CD4-positive, alpha-beta T cell treated with Interleukin-12 subunit alpha and Interleukin-12 subunit beta, for 1 hour (primary cell): ENCODE measurements around the gene SLCO2A1.

Experiments
- DNase-seq: peaks from one replicate; pipeline ENCODE4 v3.0.0-alpha.2; 2020

The SLCO2A1 gene

DNA sequence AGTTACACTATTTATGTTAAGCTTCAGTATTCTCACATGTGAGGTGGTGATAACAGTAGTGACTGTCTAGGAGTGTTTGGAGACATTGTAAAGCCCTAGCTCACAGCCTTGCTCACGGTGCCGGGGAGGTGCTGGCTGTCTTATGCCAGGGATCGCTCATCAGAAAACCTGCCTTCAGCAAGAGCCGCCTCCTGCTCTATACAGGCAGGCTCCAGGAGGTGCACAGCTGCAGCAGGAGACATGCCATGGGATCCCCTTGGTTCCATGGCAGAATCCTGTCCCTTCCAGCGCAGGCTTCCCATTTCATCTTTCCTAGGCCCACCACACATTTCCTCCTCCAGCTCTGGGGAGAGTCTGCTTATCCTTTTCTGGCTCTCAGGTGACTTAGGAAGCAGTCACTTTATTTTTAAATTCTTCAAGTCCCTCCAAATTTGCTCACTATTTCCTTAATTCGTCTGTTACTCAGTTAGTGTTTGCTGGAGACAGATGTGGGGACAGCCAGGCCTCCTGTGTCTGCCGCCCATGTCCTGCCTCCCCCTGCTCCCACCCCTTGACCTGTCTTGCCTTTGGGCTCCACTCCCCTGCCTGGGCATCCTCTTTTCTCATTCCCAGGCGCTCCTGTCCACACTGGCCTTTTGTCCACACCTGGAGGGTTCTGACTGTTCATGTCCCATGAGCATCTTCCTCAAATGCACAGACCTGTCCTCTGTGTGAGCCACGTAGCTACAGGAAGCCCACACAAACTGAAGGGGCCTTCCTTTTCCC, 31.7 kb downstream of the SLCO2A1 start:
- DNase-seq: no peak

DNA sequence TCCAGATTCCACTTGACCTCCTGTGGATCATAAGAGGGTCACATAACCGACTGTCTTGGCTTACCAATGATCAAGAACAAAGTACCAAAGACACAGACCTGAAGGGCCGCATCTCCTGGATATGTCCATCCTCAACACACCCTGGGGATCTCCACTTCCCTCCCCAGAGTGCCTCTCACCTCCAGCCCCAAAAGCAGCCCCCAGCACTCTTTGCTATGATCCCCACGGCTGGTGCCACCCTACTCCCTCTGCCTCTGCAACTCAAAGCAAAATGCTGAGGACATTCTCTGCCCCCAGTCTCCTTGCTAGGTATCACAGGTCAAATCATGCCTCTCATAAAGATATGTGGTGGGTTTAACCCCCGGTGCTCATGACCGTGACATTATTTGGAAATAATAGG, 32.7 kb downstream of the SLCO2A1 start:
- no peak for DNase-seq

DNA sequence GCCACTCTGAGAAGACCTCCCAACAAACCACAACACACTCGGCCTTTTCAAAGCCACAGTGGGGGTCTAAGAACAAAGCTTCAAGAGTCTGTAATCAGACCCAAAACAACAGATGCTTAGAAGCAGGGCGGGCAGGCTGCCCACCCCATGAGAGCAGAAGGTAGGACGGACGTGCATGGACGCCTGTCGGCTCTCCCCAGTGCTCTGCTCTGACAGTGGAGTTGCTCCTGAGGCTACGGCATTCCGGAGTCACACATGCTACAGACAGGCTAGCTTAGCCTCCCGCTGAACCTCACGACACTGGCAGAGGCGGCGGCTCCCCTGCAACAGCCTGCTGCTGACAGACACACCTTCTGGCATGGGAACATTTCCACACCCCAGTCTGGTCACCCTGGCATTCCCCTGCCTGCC, 33.5 kb downstream of the SLCO2A1 start:
- DNase-seq: no peak

DNA sequence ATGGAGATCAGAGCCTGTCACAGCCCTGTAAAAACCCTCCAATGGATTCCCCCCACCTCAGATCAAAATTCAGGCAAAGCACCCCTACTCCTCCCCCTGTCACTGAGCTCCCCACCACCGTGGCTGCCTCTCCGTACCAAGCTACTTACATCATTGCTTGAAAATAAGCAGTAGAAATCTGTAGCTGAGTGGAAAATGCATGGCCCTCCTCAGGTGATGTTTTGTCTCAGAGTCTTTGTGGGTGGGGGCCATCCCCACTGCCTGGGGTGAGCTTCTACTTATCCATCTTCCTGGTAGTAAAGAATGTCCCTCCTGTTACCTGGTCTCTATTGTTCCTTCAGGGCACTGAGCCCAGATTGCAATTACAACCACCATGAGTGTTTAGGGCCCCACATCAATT, 34.5 kb downstream of the SLCO2A1 start:
- DNase-seq: no peak

DNA sequence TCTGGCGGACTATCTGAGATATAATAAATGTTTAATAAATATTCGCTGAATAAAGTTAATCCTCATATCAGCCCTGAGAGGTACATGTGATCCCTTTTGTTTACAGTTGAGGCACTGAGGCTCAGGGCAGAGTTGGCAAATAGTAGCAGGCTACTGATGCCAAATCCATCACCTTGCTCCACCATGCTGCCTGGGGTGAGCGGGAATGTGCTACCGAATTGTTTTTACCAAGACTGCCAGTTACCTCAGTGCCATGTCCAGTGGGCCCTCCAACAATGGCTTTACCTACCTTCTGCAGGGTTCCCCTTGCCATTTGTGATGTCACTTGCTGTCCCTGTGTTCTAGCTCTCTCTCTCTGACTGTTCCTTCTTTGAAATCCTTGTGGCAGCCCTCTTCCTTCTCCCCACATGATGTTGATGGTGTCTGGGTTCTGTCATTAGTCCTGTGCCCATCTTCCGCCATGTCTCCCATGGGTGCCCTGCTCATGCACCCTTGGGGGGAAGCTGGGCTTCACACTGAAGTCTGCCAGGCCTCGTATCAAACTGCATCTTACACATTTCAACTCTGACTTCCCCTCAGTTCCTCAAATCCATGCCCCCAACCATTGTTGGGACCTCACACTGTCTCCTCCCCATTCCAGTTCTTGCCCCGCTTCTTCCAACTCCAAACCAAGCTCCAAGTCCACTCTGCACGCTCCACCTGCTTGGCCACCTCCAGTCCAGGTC, 35.4 kb downstream of the SLCO2A1 start:
- DNase-seq: no peak

DNA sequence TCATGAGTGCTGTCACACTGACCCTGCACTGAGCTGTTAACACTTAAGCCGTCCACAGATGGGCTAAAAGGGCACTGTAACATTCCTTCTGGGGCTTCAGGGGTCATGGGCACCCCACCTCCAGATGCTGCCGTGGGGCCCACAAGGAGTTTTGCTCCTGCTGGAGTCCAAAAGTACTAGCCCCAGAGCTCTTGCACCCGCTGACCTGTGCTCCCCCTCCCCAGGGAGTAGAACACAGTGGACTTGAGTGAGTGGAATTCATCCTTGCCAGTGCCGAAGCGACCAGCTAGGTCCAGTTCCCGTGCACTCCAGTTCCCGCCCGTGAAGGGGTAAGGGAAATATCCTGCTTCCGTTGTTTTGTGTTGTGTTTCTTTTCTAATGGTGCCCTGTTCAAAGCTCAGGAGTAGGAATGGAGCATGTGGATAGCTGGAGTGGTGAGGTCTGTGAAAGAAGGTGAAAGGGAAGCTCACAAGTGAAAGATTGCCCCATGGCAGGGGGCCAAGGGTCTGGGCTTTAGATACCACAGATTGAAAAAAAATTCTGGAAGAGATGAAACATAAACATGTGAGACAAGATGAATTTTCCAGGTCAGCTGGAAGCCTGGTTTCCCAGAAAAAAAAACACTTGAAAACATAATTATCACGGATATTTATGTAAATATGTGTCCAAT, 36.6 kb downstream of the SLCO2A1 start:
- no peak for DNase-seq

DNA sequence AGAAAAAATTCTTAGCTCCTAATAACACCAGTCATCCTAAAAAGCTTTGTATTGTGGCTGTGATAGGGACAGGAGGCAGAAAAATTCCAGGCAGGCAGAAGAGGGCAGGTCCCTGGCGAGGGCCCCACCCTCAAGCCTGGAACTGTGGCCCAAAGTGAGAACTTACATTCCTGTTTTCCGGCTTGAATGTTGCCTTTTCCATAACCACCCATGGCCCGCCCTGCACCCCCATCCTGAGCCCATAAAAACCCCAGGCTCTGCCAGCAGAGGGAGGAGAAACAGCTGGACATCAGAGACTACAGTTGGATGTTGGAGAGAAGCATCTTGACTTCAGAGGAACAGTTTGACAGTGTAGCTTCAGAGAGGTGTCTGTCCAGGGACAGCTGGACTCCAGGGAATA, 37.3 kb downstream of the SLCO2A1 start:
- no peak for DNase-seq

DNA sequence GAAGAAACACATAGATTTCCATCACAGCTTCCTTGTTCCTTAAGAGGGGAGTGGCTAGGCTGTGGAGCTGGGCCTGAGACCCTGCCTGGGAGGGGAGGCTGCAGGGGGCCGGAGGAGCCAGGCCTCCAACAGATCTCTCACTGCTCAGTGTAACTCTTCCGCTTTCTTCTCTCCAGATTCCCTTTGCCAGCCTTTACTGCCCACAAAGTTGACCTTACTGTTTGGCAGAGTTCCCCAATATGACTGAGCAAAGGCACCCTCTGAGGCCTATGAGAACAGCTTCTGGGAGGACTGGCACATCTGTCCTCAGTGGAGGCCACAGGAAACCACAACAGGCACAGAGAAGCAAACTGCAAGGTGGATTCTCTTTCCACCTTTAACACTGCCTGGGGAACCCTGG, 38.1 kb downstream of the SLCO2A1 start:
- DNase-seq: no peak

DNA sequence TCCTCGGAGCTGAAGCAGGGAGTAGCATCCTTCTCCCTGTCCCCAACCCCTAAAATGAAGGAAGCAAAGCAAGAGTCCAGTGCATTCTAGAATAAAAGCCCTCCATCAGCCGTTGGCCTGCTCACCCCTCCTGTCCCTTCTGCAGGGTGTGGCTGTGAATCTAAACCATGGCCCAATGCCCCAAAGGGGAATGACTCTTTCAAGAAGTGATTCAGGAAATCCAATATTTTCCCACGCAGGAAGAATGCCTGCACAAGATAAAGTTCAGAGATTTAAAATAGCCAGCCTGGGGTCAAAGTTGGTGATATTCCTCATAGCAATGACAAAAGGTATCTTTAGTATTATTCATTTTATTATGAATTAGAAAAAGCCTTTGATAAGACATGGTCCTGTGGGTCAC, 38.5 kb downstream of the SLCO2A1 start:
- DNase-seq: no peak

DNA sequence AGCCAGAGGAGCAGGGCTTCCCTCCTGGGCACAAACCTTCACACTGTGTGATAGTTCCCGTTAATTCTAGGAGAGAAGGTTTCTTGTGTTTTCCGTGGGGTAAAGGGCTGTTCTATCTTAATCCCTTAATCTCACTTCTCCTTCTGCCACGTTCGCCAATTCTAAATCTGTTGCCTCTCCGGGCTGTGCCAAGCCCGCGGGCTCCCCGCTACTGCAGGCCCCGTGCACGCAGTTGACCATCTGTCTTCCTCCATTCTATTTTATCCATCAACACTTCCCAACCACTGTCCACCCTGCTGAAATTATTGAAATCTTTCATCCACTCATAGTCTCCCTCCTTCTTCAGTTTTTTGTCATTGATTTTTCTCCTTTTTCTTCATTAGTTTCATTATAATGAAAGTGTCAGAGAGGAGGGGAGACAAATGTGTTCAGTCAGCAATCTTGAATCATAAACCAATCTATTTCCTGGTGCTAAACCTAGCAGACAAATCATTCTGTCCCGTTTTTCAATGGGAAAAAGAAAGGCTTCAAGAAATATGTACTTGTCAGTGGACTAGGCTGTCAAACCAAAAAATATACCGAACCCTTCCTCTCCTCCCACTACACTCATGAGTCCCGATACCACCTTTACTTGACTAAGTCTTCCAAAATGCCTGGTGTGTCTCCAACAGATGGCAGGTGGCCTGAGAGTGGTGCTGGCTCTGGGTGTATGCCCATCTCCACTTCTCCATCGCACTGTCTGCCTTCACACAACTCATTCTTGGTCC, 39.6 kb downstream of the SLCO2A1 start:
- no peak for DNase-seq

DNA sequence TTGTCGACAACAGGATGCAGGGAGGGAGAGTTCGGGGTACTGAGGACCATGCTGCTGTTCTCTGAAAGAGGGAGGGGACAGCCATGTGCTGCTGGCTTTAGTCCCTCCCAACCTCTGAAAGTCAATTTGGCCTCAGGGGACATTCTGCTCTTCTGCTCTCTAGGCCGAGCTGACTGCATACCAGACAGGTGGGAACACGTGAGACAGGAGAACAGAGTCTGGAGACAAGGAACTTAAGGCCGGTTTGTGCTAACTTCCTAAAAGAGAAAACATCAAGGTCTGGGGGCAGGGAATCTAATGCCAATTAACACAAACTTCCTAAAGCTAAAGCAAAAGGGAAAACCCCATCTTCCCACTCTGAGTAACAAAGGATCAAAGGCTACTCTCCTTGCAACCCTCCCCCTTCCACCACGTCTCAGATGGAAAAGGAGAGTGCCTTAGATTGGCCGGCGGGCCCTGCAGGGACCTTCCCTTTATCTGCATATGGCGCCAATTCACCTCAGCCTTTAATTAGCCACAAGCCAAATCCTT, 41.0 kb downstream of the SLCO2A1 start:
- DNase-seq: no peak

DNA sequence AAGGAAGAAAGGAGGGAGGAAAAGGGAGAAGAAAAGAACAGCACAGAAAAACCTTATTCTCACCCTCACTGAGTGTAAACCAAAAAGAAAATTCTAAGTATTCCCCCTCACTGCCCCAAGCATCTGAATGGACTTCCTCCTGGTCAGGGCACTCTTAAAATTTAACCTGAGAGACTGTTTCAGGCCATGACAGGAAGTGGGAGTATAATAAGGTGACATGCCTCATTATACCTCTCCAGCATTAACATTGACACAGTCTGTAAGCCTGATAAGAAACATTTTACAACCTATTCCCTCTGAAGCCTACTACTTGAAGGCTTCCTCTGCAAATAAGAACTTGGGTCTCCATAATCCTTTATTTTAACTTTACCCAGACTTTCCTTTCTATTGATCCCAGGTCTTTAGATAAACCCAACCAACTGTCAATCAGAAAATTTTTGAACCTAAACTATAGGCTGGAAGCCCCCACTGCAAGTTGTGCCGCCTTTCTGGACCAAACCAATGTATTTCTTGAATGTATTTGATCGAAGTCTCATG, 41.7 kb downstream of the SLCO2A1 start:
- DNase-seq: no peak

DNA sequence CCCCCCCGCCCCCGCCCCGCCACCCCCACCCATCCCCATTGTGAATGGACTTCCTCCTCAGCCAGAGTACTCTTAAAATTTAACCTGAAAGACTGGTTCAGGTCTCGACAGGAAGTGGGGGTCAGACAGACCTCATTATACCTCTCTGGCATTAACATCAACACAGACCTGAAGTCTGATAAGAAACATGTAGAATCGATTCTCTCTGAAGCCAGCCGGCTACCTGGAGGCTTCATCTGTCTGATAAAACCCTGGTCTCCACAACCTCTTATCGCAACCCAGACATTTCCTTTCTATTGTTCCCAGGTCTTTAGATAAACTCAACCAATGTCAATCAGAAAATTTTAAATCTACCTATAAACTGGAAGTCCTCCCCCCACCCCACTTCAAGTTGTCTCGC, 42.6 kb downstream of the SLCO2A1 start:
- no peak for DNase-seq

DNA sequence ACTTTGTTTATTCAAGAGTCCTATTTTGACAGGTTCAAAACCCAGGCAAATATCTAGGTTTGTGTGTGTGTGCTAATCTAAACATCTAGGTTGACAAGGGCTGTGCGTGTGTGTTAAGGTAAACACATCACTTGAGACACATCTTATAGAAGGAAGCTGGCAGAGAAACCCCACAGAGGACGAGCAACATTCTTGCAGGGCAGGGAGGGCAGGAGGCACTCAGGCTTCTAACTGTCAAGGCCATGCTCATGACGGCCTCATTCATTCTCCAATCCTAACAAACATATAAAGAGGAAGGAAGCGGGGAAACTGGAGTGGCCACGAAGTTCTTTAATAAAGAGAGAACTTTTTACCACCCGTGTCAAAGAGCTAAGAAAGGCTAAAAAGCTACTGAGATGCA, 43.4 kb downstream of the SLCO2A1 start:
- DNase-seq: no peak

DNA sequence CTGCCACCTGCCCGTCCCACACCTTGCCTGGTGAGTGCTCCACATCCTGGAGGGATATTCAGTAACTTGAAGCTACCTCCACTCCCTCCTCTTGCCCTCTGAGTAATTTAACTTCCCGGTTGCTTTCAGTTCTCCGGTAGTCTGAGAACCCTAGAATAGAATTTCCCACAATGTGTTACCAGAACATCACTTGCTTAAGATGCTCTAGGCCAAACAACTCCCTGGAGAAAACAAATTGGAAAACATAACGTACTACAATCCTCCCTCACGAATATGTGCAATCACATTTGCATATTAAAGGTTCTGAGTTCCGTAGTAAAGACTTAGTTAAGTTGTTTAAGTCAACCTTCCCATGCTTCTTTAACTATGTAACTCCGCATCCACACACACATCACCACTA, 44.8 kb downstream of the SLCO2A1 start:
- no peak for DNase-seq

DNA sequence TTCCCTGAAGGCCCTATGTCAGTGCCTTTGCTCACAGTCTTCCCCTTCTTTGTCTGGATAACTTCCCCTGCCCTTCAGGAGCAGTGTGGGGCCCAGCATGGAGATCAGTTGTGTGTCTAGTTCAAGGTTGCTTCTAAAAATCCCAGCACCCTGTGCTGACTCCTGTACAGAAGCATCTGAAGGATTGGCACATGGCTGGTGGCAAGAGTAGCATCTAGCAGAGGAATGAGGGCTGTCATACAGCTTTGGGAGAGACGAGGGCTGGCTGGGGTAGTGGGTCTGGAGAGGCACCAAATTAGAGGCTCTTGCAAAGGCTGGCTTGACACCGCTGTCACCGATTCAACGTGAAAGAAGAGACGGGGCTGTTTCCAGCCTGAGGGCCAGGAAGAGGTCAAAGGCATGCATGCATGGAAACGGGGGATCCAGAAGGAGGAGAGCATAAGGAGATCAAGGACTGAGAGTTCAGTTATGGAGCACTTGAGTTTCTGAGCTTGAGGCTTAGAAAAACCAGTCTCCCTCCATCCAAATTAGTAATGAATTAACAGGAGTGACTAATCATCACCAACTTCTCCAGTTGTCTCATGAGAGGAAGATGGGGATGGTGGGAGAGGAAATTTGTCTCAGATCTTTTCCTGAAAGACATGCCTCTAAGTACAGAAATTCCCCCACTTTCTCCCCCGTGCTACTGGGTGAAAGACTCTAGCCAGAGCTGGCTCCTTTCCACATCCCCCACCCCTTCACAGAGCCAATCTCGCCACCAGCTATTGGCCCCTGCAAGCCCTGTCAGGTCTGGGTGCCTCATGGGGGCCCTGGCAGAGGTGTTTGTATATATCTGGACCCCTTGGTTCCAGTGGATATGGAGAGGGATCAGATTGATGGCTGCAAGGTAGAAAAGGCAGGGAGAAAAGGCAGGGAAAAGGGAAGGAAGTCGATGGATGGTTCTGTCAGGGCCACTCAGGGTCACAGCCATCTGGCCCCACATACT, 45.9 kb downstream of the SLCO2A1 start:
- no peak for DNase-seq

DNA sequence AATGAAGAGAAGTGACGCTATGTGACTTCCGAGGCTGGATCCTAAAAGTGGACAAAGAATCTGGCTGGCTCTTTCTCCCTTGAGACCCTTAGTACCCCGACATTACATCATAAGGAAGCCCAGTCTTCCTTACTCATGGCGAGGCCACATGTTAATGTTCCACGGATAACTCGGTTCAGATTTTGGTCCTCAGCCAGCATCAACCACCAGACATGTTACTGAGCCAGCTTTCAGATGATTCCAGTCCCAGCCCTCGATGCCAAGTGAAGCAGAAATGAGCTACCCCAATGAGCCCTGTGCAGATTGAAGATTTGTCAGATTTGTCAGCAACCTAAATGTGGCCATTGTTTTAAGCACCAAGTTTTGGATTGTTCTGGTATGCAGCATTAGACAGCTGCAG, 46.6 kb downstream of the SLCO2A1 start:
- no peak for DNase-seq

DNA sequence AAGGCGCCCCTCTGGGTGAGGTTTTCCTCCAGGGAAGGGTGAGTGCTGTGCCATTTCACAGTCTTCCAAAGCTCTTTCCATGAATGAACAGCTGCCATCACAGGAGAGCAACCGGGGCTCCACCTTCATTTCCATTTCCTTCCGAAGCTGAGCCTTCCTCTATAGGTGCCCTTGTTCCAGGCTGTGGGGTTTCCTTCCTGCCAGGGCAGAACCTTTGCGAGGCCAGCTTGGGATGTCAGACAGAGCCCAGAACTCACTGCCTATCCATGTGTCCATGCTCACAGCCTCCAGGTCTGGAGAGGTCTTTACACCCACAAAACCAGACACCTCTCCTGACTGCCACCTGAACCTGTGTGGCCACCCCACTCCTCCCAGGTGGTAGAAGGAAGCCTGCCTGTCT, 49.2 kb downstream of the SLCO2A1 start:
- no peak for DNase-seq

DNA sequence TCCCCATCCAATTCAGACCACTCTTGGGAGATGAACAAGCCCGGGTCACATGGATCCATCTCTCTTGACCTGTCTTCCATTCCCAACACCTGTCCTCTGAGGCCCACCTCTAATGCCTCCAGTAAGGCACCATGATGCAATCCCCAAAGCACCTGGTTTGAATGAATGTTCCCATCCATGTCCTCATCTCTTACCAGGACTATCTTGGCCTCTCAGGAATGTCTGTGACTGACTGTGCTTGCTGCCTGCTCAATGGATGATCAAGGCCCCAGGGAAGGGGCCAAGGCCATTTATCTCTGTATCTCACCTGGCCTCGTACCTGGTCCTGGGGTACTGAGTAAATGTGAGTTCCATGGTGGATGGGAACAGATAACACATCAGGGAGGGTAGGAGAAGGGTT, 49.7 kb downstream of the SLCO2A1 start:
- no peak for DNase-seq

DNA sequence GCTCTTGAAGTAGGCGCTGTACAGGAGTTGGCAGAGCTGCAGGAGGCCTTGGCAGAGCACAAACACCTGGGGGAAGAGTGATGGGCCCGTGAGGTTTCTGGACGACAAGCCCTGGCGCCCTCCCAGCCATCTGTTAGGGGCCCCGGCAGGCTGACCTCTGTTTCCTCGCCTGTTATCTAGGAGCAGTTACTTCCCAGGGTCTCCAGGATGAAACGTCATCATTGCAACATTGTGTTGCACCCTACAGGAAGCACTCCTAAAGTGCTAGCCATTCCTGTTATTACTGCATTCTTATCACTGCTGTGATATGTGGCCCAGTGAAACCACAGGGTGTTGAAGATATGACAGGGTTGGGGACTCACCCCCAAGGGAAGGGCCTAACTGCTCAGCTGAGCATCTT, 50.2 kb downstream of the SLCO2A1 start:
- no peak for DNase-seq

DNA sequence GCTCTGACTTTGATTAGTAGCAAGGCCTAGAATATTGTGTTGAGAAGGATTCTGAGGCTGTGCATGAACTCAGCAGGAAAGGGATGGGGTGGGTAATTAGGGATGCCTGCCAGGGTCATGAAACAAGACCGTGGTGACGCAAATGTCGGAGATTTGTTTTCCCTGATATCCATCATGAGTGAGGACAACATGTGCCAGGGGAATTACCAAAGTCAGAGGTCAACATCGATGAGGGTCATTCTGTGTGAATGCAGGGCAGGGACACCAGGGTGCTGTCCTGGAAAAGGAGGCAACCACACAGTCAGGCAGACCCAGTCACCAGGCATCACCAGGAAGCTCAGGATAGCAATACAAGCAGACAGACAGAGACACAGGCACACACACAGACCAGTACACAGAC, 52.2 kb downstream of the SLCO2A1 start:
- DNase-seq: no peak
